ENCODE measurements around the gene LRRC15. TPM values are rescaled to one million over a fixed set of nuclear protein-coding genes. Genes with fewer than 3 reads are reported as not detected.

Gene LRRC15
- total RNA-seq, 1 experiment from 2014 or later: 0.28 TPM

GRCh38 chr3:194389269-194389668, 19.7 kb upstream of the LRRC15 start:
- Histone ChIP-seq H3K9me3 (ENCODE audit: control insufficient read depth, insufficient read depth, low read depth, low read length) (no peaks in the 10 kb centered on the region; the same call in 1 of the 2 replicates), H3K4me3 (ENCODE audit: low read depth in 2 of 2, low read length in 2 of 2) (no peak overlapping the region), H3K36me3 (ENCODE audit: control insufficient read depth, insufficient read depth, low read length) (no peaks in the 10 kb centered on the region), H3K27me3 (ENCODE audit: control insufficient read depth, insufficient read depth, low read length) (no peaks in the 10 kb centered on the region; the same call in 1 of the 2 replicates), H3K4me1 (ENCODE audit: control insufficient read depth, insufficient read depth, low read length) (0 out of 2 replicates have a peak, but pooled peaks cover 6% of the 10 kb centered on the region), H3K27ac (ENCODE audit: low read length) (no peak overlapping the region)
- ChIA-PET CTCF (no interaction called here), POLR2A (interaction anchor here (0.6 kb wide), 2 partner anchors 9 to 52 kb away, joined by 3 to 5 read pairs; no protein-coding TSS in a partner anchor)
- DNase-seq (ENCODE audit: low read depth, low spot score): no peak
- ATAC-seq: no peak
- intact Hi-C loops (cut with micrococcal nuclease; ENCODE audit: unreplicated experiment): no loop called here
- no TSS peak for BruUV-seq (replicated peaks)
- TF ChIP-seq SIN3A (IDR thresholded peaks at IDR 0.05; ENCODE audit: borderline replicate concordance, insufficient read depth, low read depth, low read length) (no peak), POLR2AphosphoS5 (IDR thresholded peaks at IDR 0.05; ENCODE audit: low read depth, low read length) (no peak), TCF7L2 (IDR thresholded peaks at IDR 0.05; ENCODE audit: low read depth, low read length) (no peak), CTCF (IDR thresholded peaks at IDR 0.05) (no peak), REST (IDR thresholded peaks at IDR 0.05; ENCODE audit: insufficient read depth in 1 of 2, low read depth in 2 of 2, low read length in 1 of 2) (no peak)
- in situ Hi-C loops (cut with HindIII; ENCODE audit: low pct_unique_long_range_greater_than_20kb, low sequenced_read_pairs): no loop called here

- Histone ChIP-seq H3K4me1 (ENCODE audit: control insufficient read depth, insufficient read depth, low read length) (0 out of 2 replicates have a peak, but pooled peaks cover 6% of the 10 kb centered on the region), H3K9me3 (ENCODE audit: control insufficient read depth, insufficient read depth, low read depth, low read length) (no peaks in the 10 kb centered on the region; the same call in 1 of the 2 replicates), H3K36me3 (ENCODE audit: control insufficient read depth, insufficient read depth, low read length) (no peaks in the 10 kb centered on the region), H3K27me3 (ENCODE audit: control insufficient read depth, insufficient read depth, low read length) (no peaks in the 10 kb centered on the region; the same call in 1 of the 2 replicates), H3K27ac (ENCODE audit: low read length) (no peak overlapping the region), H3K4me3 (ENCODE audit: low read depth in 2 of 2, low read length in 2 of 2) (no peak overlapping the region)
- no peak for TF ChIP-seq CTCF (IDR thresholded peaks at IDR 0.05)
- TF ChIP-seq REST (IDR thresholded peaks at IDR 0.05; ENCODE audit: insufficient read depth in 1 of 2, low read depth in 2 of 2, low read length in 1 of 2): no peak
- TF ChIP-seq TCF7L2 (IDR thresholded peaks at IDR 0.05; ENCODE audit: low read depth, low read length): no peak
- TF ChIP-seq POLR2AphosphoS5 (IDR thresholded peaks at IDR 0.05; ENCODE audit: low read depth, low read length): no peak
- TF ChIP-seq SIN3A (IDR thresholded peaks at IDR 0.05; ENCODE audit: borderline replicate concordance, insufficient read depth, low read depth, low read length): no peak
- DNase-seq (ENCODE audit: low read depth, low spot score) (no peak), ATAC-seq (no peak)
- intact Hi-C loops (cut with micrococcal nuclease; ENCODE audit: unreplicated experiment): no loop called here
- ChIA-PET POLR2A (no interaction called here), CTCF (no interaction called here)
- in situ Hi-C loops (cut with HindIII; ENCODE audit: low pct_unique_long_range_greater_than_20kb, low sequenced_read_pairs): no loop called here
- BruUV-seq (replicated peaks): no TSS peak
These were observed 18.4 kb upstream of the LRRC15 start for GRCh38 chr3:194387926-194388418.
